ENCODE measurements around the gene KRT17.
"Not testable (repeated sequence)": the region's sequence is repeated elsewhere in the genome, so short reads cannot be mapped to it uniquely, and the experiment has no call there.

The KRT17 gene

DNA sequence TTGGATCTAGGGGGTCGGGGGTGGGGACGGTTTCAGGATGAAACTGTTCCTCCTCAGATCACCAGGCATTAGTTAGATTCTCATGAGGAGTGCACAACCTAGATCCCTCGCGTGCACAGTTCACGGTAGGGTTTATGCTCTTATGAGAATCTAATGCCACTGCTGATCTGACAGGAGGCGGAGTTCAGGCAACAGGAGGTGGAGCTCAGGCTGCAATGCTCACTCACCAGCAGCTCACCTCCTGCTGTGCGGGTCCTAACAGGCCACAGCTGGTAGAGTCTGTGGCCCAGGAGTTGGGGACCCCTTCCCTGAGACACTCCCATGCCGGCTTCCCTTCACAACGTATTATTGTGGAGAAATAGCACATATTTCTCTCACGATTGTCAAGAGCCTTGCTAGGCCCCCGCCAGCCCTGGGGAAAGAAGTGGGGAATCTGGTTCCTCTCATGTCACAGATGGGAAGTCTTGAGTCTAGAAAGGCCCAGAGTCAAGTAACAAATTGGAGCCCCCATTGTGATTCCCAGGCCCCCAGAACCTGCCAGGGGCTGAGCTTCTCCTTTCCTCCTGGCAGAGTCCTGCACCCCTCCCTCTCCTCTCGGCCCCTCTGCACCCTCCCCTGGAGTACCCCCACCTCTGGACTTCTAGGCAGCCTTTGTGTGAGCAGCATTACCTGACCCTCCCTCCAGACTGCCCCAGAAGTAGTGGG lies 31.6 kb downstream of the KRT17 start:
- no peak overlapping the region for H3K4me3 ChIP-seq
- no peak for DNase-seq
- intact Hi-C loops (cut with DNase I; ENCODE audit: low total_unique reads), result no loop called here
- TF ChIP-seq CTCF (IDR thresholded peaks at IDR 0.05), result no peak
- H3K27ac ChIP-seq, result no peak overlapping the region
- H3K4me1 ChIP-seq, result peaks cover 0 to 14% (median 4%) of the 10 kb centered on the region in 4 donors
- no peaks in the 10 kb centered on the region for H3K9me3 ChIP-seq
- H3K36me3 ChIP-seq, result no peaks in the 10 kb centered on the region
- H3K27me3 ChIP-seq, result peaks cover 0 to 8% of the 10 kb centered on the region in 2 donors

DNA sequence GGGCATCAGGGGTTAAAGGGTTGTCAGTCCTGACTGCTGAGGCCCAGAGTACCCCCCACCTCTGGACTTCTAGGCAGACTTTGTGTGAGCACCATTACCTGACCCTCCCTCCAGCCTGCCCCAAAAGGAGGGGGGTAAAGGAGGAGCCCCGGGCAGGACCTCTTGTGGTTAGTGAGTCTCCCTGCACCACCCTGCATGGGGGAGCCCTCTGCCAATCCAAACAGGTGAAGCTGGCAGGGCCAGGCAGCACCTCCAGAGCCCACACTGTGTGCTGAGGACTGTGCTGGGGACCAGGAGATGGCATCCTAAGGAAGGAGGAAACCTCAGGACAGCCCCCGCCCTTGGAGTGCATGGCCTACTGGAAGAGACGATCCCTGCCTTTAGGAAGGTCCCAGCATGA lies 35.1 kb downstream of the KRT17 start:
- no peaks in the 10 kb centered on the region for H3K9me3 ChIP-seq
- DNase-seq, result no peak
- H3K36me3 ChIP-seq, result no peaks in the 10 kb centered on the region
- TF ChIP-seq CTCF (IDR thresholded peaks at IDR 0.05), result no peak
- no peak overlapping the region for H3K27ac ChIP-seq
- H3K4me3 ChIP-seq, result no peak overlapping the region
- H3K27me3 ChIP-seq, result peaks cover 0 to 8% of the 10 kb centered on the region in 2 donors
- intact Hi-C loops (cut with DNase I; ENCODE audit: low total_unique reads), result no loop called here
- peaks cover 0 to 14% (median 4%) of the 10 kb centered on the region in 4 donors for H3K4me1 ChIP-seq

GRCh38 chr17:41588126-41588810 lies 36.1 kb downstream of the KRT17 start:
- DNase-seq, result peak in 1 of 2 donors; percentile 73
- no peak for TF ChIP-seq CTCF (IDR thresholded peaks at IDR 0.05)
- H3K36me3 ChIP-seq, result no peaks in the 10 kb centered on the region
- no peak overlapping the region for H3K4me3 ChIP-seq
- H3K27me3 ChIP-seq, result peaks cover 0 to 6% of the 10 kb centered on the region in 2 donors
- H3K9me3 ChIP-seq, result no peaks in the 10 kb centered on the region
- H3K27ac ChIP-seq, result no peak overlapping the region
- peaks cover 0 to 14% (median 4%) of the 10 kb centered on the region in 4 donors for H3K4me1 ChIP-seq
- intact Hi-C loops (cut with DNase I; ENCODE audit: low total_unique reads), result no loop called here

GRCh38 chr17:41586863-41587495 lies 37.4 kb downstream of the KRT17 start, which contains the start of gene KRT14:
TSS of gene KRT14 (minus strand) at chr17:41586895. CDS start at chr17:41586834, 61 bp downstream.
- no peak for DNase-seq
- Histone ChIP-seq H3K4me3 (no peak within 1 kb of the TSS), H3K27me3 (peaks cover 0 to 5% of the 10 kb centered on the region in 2 donors), H3K36me3 (no peaks in the 10 kb centered on the region), H3K4me1 (peaks cover 0 to 14% (median 4%) of the 10 kb centered on the region in 4 donors), H3K27ac (no peak within 1 kb of the TSS), H3K9me3 (no peaks in the 10 kb centered on the region)
- TF ChIP-seq CTCF (IDR thresholded peaks at IDR 0.05), result no peak
- intact Hi-C loops (cut with DNase I; ENCODE audit: low total_unique reads), result no loop called here

DNA sequence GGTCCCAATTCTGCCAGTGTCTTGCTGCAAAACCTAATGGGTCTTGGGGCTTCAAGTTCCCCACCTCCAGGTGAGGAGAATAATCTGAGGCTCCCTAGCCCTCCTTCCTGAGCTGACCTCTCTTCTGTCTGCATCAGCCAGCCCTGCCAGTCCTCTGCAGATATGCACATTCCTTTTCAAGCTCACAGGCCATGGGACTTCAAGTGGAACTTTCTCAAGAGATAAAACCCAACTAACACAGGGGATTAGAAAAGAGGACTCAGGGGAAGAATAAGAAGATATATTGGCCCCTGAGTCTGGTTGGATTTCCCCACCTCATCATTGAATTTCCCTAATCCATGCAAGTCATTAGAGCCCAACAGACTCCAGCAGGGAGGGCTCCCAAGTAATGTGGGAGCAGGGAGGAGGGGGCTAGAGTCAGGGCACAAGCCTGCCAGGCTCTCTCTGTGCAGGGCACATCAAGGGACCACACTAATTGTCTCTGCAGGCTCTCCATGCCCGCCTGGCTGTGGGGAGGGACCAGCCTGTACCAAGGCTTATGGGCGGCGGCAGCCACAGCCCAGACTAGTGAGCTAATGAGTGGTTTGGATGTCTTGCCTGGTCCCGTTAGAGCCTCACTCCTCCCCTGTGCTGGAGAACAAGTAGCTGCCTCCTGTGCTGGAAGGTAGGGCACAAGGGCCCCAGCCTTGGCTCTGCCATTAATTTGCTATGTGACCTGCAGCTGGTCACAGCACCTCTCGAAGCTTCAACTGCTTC lies 38.9 kb downstream of the KRT17 start:
- intact Hi-C loops (cut with DNase I; ENCODE audit: low total_unique reads), result no loop called here
- no peak for DNase-seq
- no peak for TF ChIP-seq CTCF (IDR thresholded peaks at IDR 0.05)
- Histone ChIP-seq H3K36me3 (no peaks in the 10 kb centered on the region), H3K27ac (no peak overlapping the region), H3K4me1 (peaks cover 0 to 14% (median 4%) of the 10 kb centered on the region in 4 donors), H3K9me3 (no peaks in the 10 kb centered on the region), H3K4me3 (no peak overlapping the region), H3K27me3 (peaks cover 0 to 5% of the 10 kb centered on the region in 2 donors)

GRCh38 chr17:41584331-41584927 lies 39.9 kb downstream of the KRT17 start:
- H3K9me3 ChIP-seq; H3K27ac ChIP-seq; intact Hi-C loops (cut with DNase I; ENCODE audit: low total_unique reads); H3K27me3 ChIP-seq; DNase-seq; H3K4me3 ChIP-seq; H3K36me3 ChIP-seq: not testable (repeated sequence)
- H3K4me1 ChIP-seq, result peaks cover 0 to 16% (median 7%) of the 10 kb centered on the region in 4 donors
